Stimulated activated CD8-positive, alpha-beta memory T cell treated with anti-CD3 and anti-CD28 coated beads, Interleukin-12 subunit alpha, Interleukin-12 subunit beta, amount 100 ng/mL, for 24 hours (primary cell): Measurements from ENCODE around the gene ALKBH1.
"Not testable (repeated sequence)": the region's sequence is repeated elsewhere in the genome, so short reads cannot be mapped to it uniquely, and the experiment has no call there.

Experiments
- DNase-seq: peaks from one replicate; pipeline ENCODE4 v3.0.0-alpha.2; 2020; ENCODE audit errors: extremely low read depth

The ALKBH1 gene

DNA sequence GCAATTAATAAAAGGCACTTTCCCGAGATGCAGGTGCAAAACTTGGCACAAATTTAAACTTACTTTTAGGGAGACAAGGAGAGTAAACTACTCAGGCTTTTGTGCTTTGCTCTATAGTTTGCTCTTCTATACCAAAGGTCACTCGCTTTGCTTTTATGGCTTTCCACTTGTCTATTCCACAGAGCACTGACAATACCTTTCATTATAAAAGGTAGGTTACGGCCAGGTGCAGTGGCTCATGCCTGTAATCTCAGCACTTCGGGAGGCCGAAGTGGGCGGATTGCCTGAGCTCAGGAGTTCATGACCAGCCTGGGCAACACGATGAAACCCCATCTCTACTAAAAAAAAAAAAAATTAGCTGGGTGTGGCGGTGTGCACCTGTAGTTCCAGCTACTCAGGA, 32.9 kb downstream of the ALKBH1 start:
- DNase-seq: no peak

DNA sequence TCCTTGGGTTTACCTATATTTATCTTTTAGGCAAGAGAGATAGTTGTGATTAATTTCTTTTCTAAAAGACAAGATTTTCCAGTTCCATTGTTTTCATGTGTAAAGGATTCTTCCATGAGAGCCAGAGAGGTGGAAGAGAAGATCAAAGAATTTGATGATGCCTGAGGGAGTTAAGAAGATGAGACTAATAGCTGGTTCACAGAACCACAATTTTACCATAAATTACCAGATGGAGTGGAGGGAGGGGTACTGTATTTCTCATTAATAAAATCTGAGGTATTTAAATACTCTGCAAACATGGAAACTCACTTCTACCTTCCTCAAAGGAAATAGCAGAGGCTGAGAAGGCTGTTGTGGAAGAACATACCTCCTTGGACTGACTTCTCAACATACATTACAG, 34.6 kb downstream of the ALKBH1 start:
- DNase-seq: no peak

DNA sequence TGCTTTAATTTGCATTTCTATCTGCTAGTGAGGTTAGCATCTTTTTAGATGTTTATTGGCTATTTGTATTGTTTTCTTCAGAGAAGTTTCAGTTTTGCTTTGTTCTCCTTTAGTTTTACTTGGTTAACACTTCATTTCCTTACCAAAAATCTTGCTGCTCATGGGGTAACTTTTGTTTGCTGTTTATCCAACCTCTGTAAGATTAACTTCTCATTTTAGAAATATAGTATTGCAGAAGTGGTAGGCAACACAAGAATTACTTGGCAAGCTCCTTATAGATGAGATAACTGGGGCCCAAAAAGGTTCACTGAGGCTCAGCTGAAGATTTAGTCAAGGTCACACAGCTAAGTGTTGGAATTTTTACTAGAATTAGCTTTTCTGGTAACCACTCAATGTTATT, 40.5 kb downstream of the ALKBH1 start:
- DNase-seq: no peak

DNA sequence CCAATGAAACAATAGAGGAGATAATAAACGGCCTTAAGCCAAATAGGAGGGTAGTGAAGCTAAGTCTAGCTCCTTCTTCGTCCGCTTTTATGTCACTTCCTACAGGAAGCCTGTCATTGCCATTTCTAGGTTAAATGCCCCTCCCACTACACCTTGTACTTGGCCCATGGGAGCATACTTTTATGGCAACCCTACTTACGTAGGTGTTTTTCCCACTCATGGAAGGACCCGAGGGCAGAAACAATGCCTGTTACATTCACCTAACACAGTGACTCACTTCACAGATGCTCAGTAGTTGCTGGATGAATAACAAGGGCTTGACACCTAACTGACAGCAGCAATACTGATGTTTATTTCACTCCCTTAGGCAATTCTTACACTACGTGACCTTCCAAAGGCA, 44.5 kb downstream of the ALKBH1 start:
- no peak for DNase-seq

DNA sequence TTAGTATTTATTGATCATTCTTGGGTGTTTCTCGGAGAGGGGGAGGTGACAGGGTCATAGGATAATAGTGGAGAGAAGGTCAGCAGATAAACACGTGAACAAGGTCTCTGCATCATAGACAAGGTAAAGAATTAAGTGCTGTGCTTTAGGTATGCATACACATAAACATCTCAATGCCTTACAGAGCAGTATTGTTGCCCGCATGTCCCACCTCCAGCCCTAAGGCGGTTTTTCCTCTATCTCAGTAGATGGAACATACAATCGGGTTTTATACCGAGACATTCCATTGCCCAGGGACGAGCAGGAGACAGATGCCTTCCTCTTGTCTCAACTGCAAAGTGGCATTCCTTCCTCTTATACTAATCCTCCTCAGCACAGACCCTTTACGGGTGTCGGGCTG, 46.3 kb downstream of the ALKBH1 start:
- not testable (repeated sequence) for DNase-seq

DNA sequence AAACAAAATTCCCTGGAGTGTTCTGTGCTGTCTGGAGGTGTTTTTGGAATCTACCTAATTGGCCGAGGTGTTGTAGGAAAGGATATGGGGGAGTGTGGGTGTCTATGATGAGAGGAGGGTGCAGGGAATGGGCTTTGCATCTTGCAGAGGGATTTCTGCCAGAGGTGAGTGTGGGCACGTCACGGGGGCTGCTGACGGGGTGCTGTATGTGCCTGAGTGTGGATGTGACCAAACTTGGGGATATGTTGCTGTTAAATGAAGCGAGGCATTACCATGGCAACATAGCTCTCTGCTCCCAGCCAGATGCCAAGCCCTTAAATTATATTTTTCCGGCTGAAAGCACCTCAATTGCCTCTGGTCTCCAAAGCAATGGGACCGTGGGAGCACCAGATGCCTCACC, 47.1 kb downstream of the ALKBH1 start:
- DNase-seq: no peak

DNA sequence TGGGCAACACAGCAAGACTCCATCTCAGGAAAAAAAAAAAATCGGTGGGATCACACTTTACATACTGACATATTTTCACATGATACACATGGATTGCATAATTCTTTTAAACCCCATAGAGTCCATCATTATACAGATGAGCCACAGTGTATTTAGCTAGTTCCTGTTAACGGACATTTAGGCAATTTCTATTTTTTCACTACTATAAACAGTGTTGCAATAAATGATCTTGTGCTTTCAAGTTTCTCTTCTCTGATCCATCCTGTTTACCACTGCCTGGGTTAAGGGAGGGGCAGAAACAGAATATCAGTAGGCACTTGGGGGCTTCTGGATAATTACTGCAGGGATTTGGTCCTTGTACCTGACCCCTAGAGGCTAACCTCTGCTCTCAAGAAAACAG, 48.0 kb downstream of the ALKBH1 start:
- DNase-seq: no peak

DNA sequence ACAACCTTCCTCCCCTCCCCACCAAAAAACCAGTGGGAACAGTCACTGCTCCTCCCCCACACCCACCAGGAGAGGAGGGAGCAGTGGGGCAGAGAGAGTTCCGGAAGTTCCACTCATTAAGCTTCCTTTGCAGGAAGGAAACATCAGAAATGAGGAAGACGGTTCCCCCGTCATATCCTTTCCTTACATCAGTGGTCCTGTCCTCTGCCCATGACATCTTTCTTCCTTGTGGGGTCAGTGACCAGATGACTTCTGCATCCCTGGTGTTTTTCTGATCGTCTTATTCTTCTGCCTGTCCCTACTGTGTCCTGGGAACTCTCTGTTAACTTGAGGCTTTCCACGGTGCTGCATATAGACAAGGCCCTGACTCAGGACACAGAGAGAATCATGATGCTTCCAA, 50.5 kb downstream of the ALKBH1 start:
- no peak for DNase-seq

DNA sequence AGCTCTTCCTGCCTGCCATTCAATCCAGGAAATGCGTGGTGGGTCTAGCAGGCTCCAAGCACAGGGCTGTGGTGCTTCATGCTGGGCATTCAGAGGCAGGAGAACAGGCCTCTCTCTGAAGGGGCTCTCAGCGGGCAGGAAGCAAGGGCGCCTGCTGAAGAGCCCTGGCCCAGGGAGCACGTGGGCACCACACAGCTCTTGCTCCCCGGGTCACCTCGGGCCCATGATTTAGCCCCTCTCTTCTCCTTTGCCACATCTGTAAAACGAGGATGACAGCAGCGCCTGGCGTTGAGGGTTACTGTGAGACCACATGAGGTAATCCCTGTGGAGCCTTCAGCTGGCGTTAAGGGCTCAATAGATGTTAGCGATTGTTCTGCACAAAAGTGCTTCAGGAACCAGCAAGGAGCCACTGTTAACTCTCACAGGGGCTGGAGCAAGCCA, 53.8 kb downstream of the ALKBH1 start:
- DNase-seq: no peak

DNA sequence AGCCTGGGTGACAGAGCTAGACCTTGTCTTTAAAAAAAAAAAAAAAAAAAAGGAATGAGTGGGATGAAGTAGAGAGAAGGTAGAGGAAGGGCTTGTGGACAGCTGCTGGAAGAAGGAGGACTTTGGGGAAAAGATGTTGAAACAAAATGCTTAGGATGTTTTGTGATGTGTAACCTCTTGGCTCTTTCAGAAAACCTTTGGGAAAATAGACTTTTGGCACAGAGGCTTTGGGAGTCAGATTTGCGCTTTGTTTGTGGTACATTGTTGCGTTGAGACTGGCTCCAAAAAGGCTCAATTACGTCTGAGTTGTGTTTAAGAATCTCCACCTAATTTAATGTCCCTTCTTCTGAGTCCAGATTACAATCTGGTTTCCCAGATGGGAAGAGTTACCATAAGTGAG, 58.5 kb downstream of the ALKBH1 start:
- DNase-seq: no peak

DNA sequence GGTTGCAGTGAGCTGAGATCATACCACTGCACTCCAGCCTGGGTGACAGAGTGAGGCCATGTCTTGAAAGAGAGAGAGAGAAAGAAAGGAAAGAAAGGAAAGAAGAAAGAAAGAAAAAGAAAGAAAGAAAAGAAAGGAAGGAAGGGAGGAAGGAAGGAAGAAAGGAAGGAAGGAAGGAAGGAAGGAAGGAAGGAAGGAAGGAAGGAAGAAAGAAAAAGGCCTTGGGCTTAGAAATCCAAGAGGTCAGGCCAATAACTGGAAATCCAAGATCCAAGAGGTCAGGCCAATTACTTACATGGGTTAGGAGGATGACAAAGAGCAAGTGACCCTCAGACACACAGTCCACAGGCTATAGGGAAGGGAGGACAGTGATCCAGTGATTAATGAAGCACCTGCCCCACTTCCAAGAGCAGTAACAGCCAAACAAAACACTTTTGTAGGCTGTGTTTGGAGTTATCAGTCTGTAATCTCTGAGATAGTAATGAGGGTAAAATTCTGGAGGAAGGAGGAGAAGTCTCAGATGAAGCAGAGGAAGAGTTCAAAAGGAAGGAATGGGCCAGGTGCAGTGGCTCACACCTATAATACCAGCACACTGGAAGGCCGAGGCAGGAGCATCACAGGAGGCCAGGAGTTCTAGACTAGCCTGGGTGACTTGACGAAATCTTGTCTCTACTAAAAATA, 59.2 kb downstream of the ALKBH1 start:
- DNase-seq: no peak

DNA sequence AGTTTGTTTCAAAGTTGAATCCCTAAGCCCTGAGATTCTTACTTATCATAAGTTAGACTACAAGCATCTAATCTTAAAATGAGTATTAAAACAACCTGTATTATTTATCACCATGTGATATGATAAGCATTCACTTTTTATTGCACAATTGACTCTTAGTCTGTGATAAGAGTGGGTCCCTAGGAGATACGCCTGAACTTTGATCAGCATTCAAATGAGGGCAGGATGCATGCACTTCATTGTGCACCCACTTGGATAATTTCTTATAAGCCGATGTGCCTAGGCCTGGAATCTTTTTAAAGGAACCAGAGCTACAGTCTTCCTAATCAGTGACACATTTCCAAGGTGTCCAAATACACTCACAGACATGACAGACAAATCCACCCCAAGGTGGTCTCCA, 60.0 kb downstream of the ALKBH1 start:
- DNase-seq: no peak

DNA sequence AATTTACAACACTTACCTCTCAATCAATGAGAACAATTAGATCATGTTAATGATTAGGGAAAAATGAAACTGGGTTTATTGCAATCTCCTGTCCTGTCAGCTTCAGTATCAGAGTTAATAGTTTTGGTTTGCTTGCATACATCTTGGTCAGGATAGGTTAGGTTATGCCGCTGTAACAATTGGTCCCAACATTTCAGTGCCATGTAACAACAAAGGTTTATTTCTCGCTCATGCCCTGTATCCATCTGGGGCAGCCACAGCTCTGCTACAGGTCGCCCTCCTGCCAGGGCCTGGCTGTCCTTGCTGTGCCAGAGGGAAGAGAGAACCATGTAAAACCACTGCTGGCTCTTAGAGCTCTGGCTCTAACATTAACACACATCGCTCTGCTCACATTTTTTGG, 60.9 kb downstream of the ALKBH1 start:
- no peak for DNase-seq

DNA sequence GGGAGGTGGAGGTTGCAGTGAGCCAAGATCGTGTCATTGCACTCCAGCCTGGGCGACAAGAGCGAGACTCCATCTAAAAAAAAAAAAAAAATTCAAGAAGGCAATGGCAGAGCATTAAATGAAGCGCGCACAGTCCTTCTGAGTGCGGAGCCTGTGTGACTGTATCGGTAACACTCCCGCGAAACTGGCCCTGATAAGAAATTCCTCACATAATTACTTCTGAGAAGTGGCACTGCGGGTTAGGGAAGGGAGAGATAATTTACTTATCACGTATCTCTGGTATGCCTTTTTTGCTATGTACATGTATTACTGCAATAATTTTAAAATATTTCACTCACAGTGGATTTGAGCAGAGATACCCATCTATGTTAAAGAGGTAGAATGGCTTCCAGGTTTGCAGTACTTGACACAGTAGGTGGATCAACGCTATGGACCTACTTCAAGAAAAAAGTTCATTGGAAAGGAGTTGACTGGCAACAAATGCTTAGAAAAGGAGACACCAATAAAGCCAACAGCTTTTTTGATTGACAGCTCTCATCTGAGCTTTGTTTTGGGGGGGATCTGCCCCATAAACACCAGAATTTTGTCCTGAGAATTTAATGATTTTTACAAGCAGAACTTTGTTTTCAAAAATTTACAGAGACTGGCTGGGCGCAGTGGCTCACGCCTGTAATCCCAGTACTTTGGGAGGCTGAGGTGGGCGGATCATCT, 62.1 kb downstream of the ALKBH1 start:
- DNase-seq: no peak

DNA sequence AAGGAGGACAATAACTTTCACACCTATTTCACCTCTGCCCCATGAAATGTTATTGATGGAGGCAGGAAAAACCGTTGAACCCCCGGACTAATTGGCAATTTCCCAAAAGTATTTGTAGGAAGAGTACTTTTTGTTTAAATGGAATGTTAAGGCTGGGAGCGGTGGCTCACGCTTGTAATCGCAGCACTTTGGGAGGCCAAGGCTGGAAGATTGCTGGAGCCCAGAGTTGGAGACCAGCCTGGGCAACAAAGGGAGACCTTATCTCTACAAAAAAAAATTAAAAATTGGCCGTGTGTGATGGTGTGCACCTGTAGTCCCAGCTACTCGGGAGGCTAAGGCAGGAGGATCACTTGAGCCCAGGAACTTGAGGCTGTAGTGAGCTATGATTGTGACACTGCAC, 65.4 kb downstream of the ALKBH1 start:
- DNase-seq: no peak

DNA sequence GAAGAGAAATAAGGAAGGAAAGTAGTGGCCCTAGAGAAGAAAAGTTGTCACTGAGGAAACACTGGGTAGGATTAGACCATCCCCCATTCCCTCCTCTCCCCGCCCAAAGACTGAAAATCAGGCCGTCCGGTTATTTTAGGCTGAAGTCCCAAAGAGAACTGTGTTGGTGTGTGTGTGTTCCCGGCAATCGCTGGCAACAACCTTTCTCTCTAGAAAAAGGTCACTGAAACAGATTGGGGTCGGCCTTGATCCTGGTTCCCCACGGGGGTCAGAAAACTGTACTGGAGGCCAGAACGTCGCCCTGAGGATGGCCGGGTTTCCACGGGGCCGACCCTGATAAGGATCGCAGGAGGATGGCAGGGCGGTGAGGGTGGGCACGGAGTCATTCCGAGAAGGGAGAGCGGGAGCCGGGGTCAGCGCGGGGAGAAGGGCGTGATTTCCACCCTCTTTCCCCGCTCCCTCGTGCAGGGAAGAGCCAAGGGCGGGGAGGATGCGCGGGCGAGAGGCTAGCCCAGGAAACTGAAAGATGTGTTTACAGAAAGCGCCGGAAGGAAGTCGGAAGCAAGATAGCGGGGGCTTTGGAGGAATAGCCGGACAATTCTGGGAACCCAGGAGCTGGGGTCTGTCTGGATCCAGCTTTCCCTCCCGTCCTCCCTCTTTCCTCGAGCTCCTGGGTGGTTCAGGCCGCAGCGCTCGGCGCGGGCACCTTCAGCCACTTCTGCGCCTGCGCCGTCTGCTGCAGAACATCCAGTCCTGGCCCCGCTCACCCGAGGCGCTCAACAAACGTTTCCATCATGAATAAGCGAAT, 66.1 kb downstream of the ALKBH1 start:
- peak; percentile 37 for DNase-seq

DNA sequence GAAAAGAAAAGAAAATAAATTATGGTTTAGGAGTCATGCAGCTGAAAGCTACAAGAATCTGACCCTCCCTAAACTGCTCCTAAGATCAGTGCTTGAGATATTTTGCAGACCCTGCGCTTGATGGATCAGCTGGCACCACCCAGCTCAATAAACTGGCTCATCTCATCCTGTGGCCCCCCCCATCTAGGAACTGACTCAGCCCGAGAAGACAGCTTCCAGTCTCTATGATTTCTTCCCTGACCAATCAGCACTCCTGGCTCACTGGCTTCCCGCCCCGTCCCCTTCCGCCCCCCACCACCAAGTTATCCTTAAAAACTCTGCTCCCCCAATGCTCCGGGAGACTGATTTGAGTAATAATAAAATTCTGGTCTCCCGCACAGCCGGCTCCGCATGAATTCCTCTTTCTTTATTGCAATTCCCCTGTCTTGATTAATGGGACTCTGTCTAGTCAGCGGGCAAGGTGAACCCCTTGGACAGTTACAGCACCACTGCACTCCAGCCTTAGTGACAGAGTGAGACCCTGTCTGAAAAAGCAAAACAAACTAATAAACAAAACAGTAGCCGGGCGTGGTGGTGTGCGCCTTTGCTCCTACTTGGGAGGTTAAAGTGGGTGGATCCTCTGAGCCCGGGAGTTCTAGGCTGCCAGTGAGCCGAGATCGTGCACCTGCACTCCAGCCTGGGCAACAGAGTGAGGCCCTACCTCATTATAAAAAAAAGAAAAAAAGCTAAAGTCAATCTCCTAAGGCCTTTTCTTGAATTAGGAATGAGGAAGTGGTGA, 66.9 kb downstream of the ALKBH1 start:
- DNase-seq: no peak

DNA sequence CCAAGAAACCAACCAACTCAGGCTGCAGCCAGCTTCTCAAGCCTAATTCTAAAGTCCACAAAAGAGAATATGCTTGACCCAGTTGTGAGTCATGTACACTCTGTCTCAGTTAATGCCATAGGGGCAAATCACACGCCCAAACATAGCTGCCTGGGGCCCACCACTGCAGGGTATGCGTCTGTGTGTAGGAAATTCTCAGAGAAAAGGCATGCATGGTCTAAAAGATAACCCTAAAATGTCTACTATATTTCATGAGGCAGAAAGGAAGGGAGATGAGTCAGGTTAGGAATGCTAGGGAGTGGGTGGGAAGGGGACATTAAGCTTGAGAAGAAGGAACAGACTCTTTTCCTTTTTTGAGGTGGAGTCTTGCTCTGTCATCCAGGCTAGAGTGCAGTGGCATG, 69.1 kb downstream of the ALKBH1 start:
- no peak for DNase-seq

DNA sequence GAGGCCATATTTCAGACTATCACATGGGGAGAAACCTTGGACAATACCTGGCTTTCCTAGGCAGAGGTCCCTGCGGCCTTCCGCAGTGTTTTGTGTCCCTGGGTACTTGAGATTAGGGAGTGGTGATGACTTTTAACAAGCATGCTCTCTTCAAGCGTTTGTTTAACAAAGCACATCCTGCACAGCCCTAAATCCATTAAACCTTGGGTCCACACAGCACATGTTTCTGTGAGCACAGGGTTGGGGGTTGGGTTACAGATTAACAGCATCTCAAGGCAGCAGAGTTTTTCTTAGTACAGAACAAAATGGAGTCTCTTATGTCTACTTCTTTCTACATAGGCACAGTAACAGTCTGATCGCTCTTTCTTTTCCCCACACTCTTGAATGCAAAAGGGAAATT, 72.0 kb downstream of the ALKBH1 start:
- not testable (repeated sequence) for DNase-seq

DNA sequence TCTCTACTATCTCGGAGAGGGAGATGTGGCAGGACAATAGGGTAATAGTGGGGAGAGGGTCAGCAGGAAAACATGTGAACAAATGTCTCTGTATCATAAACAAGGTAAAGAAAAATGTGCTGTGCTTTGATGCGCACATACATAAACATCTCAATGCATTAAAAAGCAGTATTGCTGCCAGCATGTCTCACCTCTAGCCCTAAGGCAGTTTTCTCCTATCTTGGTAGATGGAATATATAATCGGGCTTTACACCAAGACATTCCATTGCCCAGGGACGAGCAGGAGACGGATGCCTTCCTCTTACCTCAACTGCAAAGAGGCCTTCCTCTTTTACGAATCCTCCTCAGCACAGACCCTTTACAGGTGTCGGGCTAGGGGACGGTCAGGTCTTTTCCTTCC, 72.4 kb downstream of the ALKBH1 start:
- DNase-seq: not testable (repeated sequence)

DNA sequence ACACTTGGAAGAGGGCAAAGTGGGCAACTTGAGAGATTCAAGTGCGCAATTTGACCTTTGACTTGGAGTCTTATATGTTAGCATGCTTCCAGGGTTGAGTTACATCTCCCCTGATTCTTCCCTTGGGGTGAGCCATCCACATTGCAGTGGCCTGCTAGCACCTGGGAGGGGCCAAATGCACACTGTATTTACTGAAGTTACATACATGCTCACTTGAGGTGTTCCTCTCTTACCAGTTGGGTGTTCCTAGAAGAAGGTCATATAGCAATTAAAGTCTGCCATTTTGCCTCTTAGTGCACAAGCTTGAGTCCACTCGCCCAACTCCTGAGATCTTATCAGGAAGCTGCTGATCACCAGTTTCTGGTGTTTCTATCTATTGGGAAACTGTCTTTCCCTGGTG, 77.7 kb downstream of the ALKBH1 start:
- DNase-seq: no peak

DNA sequence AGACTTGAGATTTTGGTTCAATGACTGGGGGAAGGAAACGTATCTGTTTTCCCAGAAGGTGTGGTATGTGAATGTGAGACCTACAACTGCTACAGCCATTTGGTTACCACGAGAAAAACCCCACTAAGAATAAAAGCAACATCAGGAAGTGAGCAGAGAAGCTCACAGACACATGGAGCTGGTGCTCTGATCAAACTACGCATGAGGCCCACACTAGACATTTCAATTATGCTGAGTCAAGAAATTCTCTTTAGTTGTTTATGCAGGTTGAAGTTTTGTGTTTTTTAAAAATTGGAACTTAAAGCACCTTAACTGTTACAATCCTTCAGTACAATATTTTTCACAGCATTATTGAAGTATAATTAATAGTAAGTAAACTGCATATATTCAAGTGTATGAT, 82.5 kb downstream of the ALKBH1 start:
- DNase-seq: no peak
